A549 (cell line): ENCODE measurements around the gene THUMPD2.

ENCODE experiments used
- GATA3 ChIP-seq: IDR thresholded peaks from 2 replicates; pipeline ENCODE4 v1.6.1; 2012; ENCODE audit warnings: borderline replicate concordance
- TF ChIP-seq, protein P1 (sequence below): fragments of >200 bp; sonication (Bioruptor Twin); formaldehyde crosslinking; IDR thresholded peaks from 3 replicates; pipeline ENCODE4 v1.5.1; 2016

- TF ChIP-seq GATA3, result no peak
- TF ChIP-seq, protein P1, sequence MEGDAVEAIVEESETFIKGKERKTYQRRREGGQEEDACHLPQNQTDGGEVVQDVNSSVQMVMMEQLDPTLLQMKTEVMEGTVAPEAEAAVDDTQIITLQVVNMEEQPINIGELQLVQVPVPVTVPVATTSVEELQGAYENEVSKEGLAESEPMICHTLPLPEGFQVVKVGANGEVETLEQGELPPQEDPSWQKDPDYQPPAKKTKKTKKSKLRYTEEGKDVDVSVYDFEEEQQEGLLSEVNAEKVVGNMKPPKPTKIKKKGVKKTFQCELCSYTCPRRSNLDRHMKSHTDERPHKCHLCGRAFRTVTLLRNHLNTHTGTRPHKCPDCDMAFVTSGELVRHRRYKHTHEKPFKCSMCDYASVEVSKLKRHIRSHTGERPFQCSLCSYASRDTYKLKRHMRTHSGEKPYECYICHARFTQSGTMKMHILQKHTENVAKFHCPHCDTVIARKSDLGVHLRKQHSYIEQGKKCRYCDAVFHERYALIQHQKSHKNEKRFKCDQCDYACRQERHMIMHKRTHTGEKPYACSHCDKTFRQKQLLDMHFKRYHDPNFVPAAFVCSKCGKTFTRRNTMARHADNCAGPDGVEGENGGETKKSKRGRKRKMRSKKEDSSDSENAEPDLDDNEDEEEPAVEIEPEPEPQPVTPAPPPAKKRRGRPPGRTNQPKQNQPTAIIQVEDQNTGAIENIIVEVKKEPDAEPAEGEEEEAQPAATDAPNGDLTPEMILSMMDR, result no peak
Observed at GRCh38 chr2:39706312-39706711, 72.7 kb downstream of the THUMPD2 start.
